Activated T-cell treated with anti-CD3 and anti-CD28 coated beads, Interleukin-2, amount 50 U/mL, for 72 hours (primary cell): ENCODE measurements around the gene ARHGAP45. TPM values are rescaled to one million over a fixed set of nuclear protein-coding genes. Genes with fewer than 3 reads are reported as not detected.

ENCODE experiments used
- ATAC-seq, 2 donors: fragments of 150-1000 bp; cut with Tn5 transposase; replicated peaks in 1 of 2; 2 replicates each; pipeline ENCODE4 v1.10.0; 2021; ENCODE audit warnings: moderate library complexity in 2 of 2, mild to moderate bottlenecking in 1 of 2
- DNase-seq, 2 donors: peaks; one replicate each; pipeline ENCODE4 v3.0.0; 2021 to 2022; ENCODE audit warnings: mixed read lengths in 1 of 2
- H3K27ac Mint-ChIP-seq: one replicate; pipeline ENCODE4 v1.8.0; 2022; ENCODE audit warnings: mild to moderate bottlenecking, moderate library complexity, mixed read lengths
- H3K27me3 Mint-ChIP-seq: one replicate; pipeline ENCODE4 v1.8.0; 2022; ENCODE audit warnings: low read depth, mixed read lengths
- H3K36me3 Mint-ChIP-seq, 2 donors: one replicate each; pipeline ENCODE4 v1.8.0; 2022; ENCODE audit warnings: mixed read lengths in 2 of 2, mild to moderate bottlenecking in 1 of 2; ENCODE audit not compliant: insufficient read depth in 2 of 2
- H3K4me1 Mint-ChIP-seq: one replicate; pipeline ENCODE4 v1.8.0; 2022; ENCODE audit warnings: low read depth, mixed read lengths
- H3K4me3 Mint-ChIP-seq, 2 donors: one replicate each; pipeline ENCODE4 v1.8.0; 2022; ENCODE audit warnings: mild to moderate bottlenecking in 2 of 2, mixed read lengths in 2 of 2, moderate library complexity in 2 of 2
- H3K9me3 Mint-ChIP-seq, 2 donors: one replicate each; pipeline ENCODE4 v1.8.0; 2022; ENCODE audit warnings: mixed read lengths in 2 of 2
- total RNA-seq, 2 donors: library from RNA; stranded (reverse); gene quantifications; one replicate each; pipeline ENCODE4 v1.2.3, GENCODE V29; 2022

The ARHGAP45 gene
- total RNA-seq, 2 donors from 2014 or later = 235 to 236 TPM

- no peak for DNase-seq
- ATAC-seq = no peak
- Mint-ChIP-seq H3K36me3 (peaks cover 10 to 22% of the 10 kb centered on the region in 2 donors), H3K27me3 (no peaks in the 10 kb centered on the region), H3K4me1 (peaks cover 35% of the 10 kb centered on the region), H3K9me3 (no peaks in the 10 kb centered on the region), H3K4me3 (no peak overlapping the region), H3K27ac (peak overlapping the region; percentile 88)
Observed at GRCh38 chr19:1085053-1085658, 18.2 kb downstream of the ARHGAP45 start.

GRCh38 chr19:1085676-1086442 is 18.9 kb downstream of the ARHGAP45 start:
- H3K4me1 Mint-ChIP-seq = peaks cover 39% of the 10 kb centered on the region
- peak overlapping the region; percentile 88 for H3K27ac Mint-ChIP-seq
- no peak overlapping the region for H3K4me3 Mint-ChIP-seq

GRCh38 chr19:1086613-1087012 is 19.6 kb downstream of the ARHGAP45 start:
- no peak for DNase-seq
- Mint-ChIP-seq H3K4me1 (peaks cover 41% of the 10 kb centered on the region), H3K4me3 (no peak overlapping the region), H3K27ac (no peak overlapping the region), H3K36me3 (peaks cover 10 to 17% of the 10 kb centered on the region in 2 donors), H3K27me3 (no peaks in the 10 kb centered on the region), H3K9me3 (no peaks in the 10 kb centered on the region)
- no peak for ATAC-seq

More at GRCh38 chr19:1085676-1086442, 18.9 kb downstream of the ARHGAP45 start:
- Mint-ChIP-seq H3K27me3 (no peaks in the 10 kb centered on the region), H3K36me3 (peaks cover 10 to 20% of the 10 kb centered on the region in 2 donors), H3K9me3 (no peaks in the 10 kb centered on the region)
- DNase-seq (no peak), ATAC-seq (no peak)

- ATAC-seq (peak; percentile 18 to 21), DNase-seq (no peak)
- H3K9me3 Mint-ChIP-seq = no peaks in the 10 kb centered on the region
- peaks cover 10 to 17% of the 10 kb centered on the region in 2 donors for H3K36me3 Mint-ChIP-seq
- H3K4me3 Mint-ChIP-seq = peak overlapping the region; percentile 36 to 55
- no peaks in the 10 kb centered on the region for H3K27me3 Mint-ChIP-seq
- peaks cover 42% of the 10 kb centered on the region for H3K4me1 Mint-ChIP-seq
- H3K27ac Mint-ChIP-seq = peak overlapping the region; percentile 88
Observed at GRCh38 chr19:1087813-1088415, 20.9 kb downstream of the ARHGAP45 start.

GRCh38 chr19:1088416-1089010 is 21.5 kb downstream of the ARHGAP45 start:
- Mint-ChIP-seq H3K9me3 (no peaks in the 10 kb centered on the region), H3K27me3 (no peaks in the 10 kb centered on the region), H3K4me1 (peaks cover 48% of the 10 kb centered on the region), H3K4me3 (peak overlapping the region in 1 of 2 donors; percentile 22), H3K27ac (peak overlapping the region; percentile 61), H3K36me3 (peaks cover 10 to 16% of the 10 kb centered on the region in 2 donors)
- DNase-seq = no peak
- peak; percentile 0 to 1 for ATAC-seq

GRCh38 chr19:1089126-1089771 is 22.3 kb downstream of the ARHGAP45 start:
- H3K4me1 Mint-ChIP-seq = peaks cover 56% of the 10 kb centered on the region
- H3K36me3 Mint-ChIP-seq = peaks cover 10 to 11% of the 10 kb centered on the region in 2 donors
- H3K27me3 Mint-ChIP-seq = no peaks in the 10 kb centered on the region
- DNase-seq (no peak), ATAC-seq (no peak)
- no peak overlapping the region for H3K27ac Mint-ChIP-seq
- no peak overlapping the region for H3K4me3 Mint-ChIP-seq
- no peaks in the 10 kb centered on the region for H3K9me3 Mint-ChIP-seq

GRCh38 chr19:1089891-1090290 is 22.9 kb downstream of the ARHGAP45 start:
- Mint-ChIP-seq H3K9me3 (no peaks in the 10 kb centered on the region), H3K27me3 (no peaks in the 10 kb centered on the region), H3K4me1 (peaks cover 57% of the 10 kb centered on the region), H3K4me3 (no peak overlapping the region), H3K27ac (no peak overlapping the region), H3K36me3 (peaks cover 8 to 10% of the 10 kb centered on the region in 2 donors)
- DNase-seq (no peak), ATAC-seq (peak; percentile 7 to 29)

- peak overlapping the region; percentile 54 to 58 for H3K4me3 Mint-ChIP-seq
- H3K4me1 Mint-ChIP-seq = peaks cover 58% of the 10 kb centered on the region
- H3K27ac Mint-ChIP-seq = peak overlapping the region; percentile 19
- ATAC-seq (peak; percentile 11 to 33), DNase-seq (peak in 1 of 2 donors; percentile 71)
- H3K36me3 Mint-ChIP-seq = peaks cover 4% of the 10 kb centered on the region in 2 donors
- H3K9me3 Mint-ChIP-seq = no peaks in the 10 kb centered on the region
- H3K27me3 Mint-ChIP-seq = no peaks in the 10 kb centered on the region
Observed at GRCh38 chr19:1090731-1091543, 24.0 kb downstream of the ARHGAP45 start.

- Mint-ChIP-seq H3K4me3 (no peak overlapping the region), H3K9me3 (no peaks in the 10 kb centered on the region), H3K36me3 (peaks cover 4% of the 10 kb centered on the region in 2 donors), H3K27ac (no peak overlapping the region), H3K27me3 (no peaks in the 10 kb centered on the region), H3K4me1 (peaks cover 60% of the 10 kb centered on the region)
- no peak for ATAC-seq
- no peak for DNase-seq
Observed at GRCh38 chr19:1091544-1092175, 24.7 kb downstream of the ARHGAP45 start.

GRCh38 chr19:1093330-1093729 is 26.4 kb downstream of the ARHGAP45 start:
- no peaks in the 10 kb centered on the region for H3K9me3 Mint-ChIP-seq
- peaks cover 59% of the 10 kb centered on the region for H3K4me1 Mint-ChIP-seq
- H3K27me3 Mint-ChIP-seq = no peaks in the 10 kb centered on the region
- H3K27ac Mint-ChIP-seq = peak overlapping the region; percentile 56
- no peaks in the 10 kb centered on the region for H3K36me3 Mint-ChIP-seq
- ATAC-seq (no peak), DNase-seq (no peak)
- peak overlapping the region; percentile 94 to 96 for H3K4me3 Mint-ChIP-seq

- ATAC-seq = no peak
- Mint-ChIP-seq H3K9me3 (no peaks in the 10 kb centered on the region), H3K27ac (peak overlapping the region; percentile 88), H3K4me3 (peak overlapping the region; percentile 94 to 96), H3K36me3 (no peaks in the 10 kb centered on the region), H3K4me1 (peaks cover 63% of the 10 kb centered on the region), H3K27me3 (no peaks in the 10 kb centered on the region)
- no peak for DNase-seq
Observed at GRCh38 chr19:1093811-1094553, 27.0 kb downstream of the ARHGAP45 start.
